ENCODE measurements around the gene UBTF. TPM values are rescaled to one million over a fixed set of nuclear protein-coding genes. Genes with fewer than 3 reads are reported as not detected.

UBTF gene
- total and polyA plus RNA-seq, 2 donors (not counting 1 experiment from before 2014, with no cell fraction given) = 43.1 to 179 TPM

DNA sequence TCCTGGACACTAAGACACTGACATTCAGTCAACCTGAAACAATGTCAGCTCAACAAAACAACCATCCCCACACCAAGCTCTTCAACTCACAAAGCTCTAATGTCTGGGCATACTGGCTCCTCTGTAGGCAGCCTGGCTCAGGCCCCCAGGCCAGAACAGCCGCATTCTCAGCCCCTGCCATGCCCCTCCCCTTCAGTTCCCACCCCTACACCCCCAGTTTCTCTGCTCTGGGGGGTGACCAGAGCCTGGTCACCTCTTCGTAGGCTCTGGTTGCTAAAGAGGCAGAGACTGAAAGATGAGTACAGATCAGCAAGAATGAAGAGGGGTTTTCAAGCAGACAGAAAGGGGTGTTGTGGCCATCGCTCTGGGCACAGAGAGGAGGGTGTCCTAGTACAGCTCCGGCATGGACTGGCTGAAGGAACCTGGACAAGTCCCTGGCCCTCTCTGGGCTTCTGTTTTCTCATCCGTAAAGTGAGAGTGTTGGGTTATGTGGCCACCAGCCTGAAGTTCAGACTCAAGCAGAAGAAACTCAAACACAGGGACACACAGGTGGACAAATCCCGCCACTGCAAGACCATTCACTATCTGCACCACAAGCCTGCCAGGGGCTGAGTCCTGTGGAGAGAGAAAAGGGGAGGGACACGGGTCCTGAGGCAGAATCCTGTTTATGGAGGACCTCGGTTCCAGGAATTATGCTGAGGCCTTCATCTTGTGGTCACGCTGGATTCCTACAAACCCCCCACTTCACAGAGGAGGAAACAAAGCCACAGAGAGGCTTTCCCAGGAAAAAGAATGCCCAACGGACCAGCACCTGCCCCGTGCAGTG, 49.4 kb upstream of the UBTF start:
- H3K27ac ChIP-seq (ENCODE audit: low read length in 2 of 2) = no peak overlapping the region
- no peak overlapping the region for H3K27ac Mint-ChIP-seq
- intact Hi-C loops (cut with micrococcal nuclease) = no loop called here
- H3K4me1 Mint-ChIP-seq = no peaks in the 10 kb centered on the region
- H4K20me1 ChIP-seq (ENCODE audit: control insufficient read depth, insufficient read depth, low read length, poor library complexity, severe bottlenecking) = no peaks in the 10 kb centered on the region
- no peaks in the 10 kb centered on the region for H3K79me2 ChIP-seq (ENCODE audit: control insufficient read depth, insufficient read depth, low read length)
- TF ChIP-seq EZH2 (IDR thresholded peaks at IDR 0.05; ENCODE audit: borderline replicate concordance, insufficient read depth, low read depth, low read length, poor library complexity, severe bottlenecking) = no peak
- TF ChIP-seq, protein P1, sequence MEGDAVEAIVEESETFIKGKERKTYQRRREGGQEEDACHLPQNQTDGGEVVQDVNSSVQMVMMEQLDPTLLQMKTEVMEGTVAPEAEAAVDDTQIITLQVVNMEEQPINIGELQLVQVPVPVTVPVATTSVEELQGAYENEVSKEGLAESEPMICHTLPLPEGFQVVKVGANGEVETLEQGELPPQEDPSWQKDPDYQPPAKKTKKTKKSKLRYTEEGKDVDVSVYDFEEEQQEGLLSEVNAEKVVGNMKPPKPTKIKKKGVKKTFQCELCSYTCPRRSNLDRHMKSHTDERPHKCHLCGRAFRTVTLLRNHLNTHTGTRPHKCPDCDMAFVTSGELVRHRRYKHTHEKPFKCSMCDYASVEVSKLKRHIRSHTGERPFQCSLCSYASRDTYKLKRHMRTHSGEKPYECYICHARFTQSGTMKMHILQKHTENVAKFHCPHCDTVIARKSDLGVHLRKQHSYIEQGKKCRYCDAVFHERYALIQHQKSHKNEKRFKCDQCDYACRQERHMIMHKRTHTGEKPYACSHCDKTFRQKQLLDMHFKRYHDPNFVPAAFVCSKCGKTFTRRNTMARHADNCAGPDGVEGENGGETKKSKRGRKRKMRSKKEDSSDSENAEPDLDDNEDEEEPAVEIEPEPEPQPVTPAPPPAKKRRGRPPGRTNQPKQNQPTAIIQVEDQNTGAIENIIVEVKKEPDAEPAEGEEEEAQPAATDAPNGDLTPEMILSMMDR (IDR thresholded peaks at IDR 0.05) = no peak
- ATAC-seq (ENCODE audit: low read depth) (no peak), DNase-seq (no peak)
- no peak overlapping the region for H3K4me3 Mint-ChIP-seq
- no peak overlapping the region for H2AFZ ChIP-seq (ENCODE audit: insufficient read depth, low read depth, low read length, poor library complexity, severe bottlenecking)
- no peaks in the 10 kb centered on the region for H3K9me3 Mint-ChIP-seq (ENCODE audit: insufficient read depth)
- POLR2A ChIA-PET = no interaction called here
- H3K27me3 ChIP-seq (replicated peaks in 1 of 4; ENCODE audit: control extremely low read depth in 1 of 4, control insufficient read depth in 3 of 4, insufficient read depth in 4 of 4, low read length in 3 of 4) = peaks cover 0 to 3% (median 0%) of the 10 kb centered on the region in 4 experiments
- H3K4me1 ChIP-seq (ENCODE audit: control insufficient read depth in 2 of 2, insufficient read depth in 2 of 2, low read length in 2 of 2) = no peaks in the 10 kb centered on the region
- no peaks in the 10 kb centered on the region for H3K36me3 ChIP-seq (replicated peaks in 1 of 2; ENCODE audit: control extremely low read depth in 1 of 2, control insufficient read depth in 1 of 2, extremely low read depth in 1 of 2, insufficient read depth in 2 of 2, low read length in 1 of 2)
- H3K9me3 ChIP-seq (ENCODE audit: control extremely low read depth in 1 of 3, control insufficient read depth in 2 of 3, insufficient read depth in 1 of 3, low read length in 2 of 3) = no peaks in the 10 kb centered on the region
- peaks cover 13% of the 10 kb centered on the region for H3K27me3 Mint-ChIP-seq
- H3K9ac ChIP-seq (ENCODE audit: low read length) = no peak overlapping the region
- WGBS (ENCODE audit: insufficient coverage) = 87% methylated on average over 7 of the region's 11 CpGs
- no peak overlapping the region for H3K4me3 ChIP-seq (ENCODE audit: control extremely low read depth in 1 of 5, extremely low read depth in 1 of 5, insufficient read depth in 1 of 5, low read depth in 2 of 5, low read length in 4 of 5)
- CTCF ChIA-PET = no interaction called here
- H3K4me2 ChIP-seq (replicated peaks; ENCODE audit: low read depth, low read length, poor library complexity, severe bottlenecking) = no peak overlapping the region

DNA sequence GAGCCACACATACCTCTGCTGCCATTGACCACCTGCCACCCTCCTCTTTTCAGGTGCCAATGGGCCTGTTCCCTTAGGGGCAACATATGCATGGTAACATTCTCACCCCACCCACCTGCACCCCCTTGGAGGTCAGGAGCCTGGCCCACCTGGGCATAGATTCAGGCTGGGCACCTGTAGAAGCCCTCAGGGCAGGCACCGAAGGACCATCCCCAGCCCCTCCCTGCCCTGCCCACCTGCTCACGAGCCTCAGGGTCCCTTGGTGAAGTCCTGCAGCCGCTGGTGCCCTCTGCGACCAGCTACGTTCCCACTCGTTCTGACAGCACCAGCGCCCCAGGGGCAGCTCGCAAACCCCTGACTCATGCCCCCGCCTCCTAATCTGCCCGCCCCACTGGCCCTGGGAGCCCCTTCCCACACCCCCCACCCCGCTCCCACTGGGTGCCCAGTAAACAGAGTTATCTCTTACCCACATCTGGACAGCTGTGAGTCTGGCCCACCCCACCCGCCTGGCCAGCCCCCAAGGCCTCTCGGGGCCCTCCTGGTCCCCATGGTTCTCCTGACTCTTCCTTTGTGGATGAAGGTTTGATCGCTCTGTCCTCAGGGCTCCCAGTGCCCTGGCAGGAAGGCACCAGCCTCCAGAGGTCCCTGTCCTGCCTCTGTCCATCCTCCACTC, 48.5 kb upstream of the UBTF start, which contains the start of gene SLC4A1:
Gene SLC4A1, minus strand, starts transcription at position 318 of the 673 bp plus-strand sequence. CDS start 5,269 bp downstream, outside the sequence.
- CTCF ChIA-PET = interaction anchor here (1.4 kb wide), 1 partner anchor 11 kb away, joined by 4 read pairs; no protein-coding TSS in a partner anchor
- no peaks in the 10 kb centered on the region for H3K79me2 ChIP-seq (ENCODE audit: control insufficient read depth, insufficient read depth, low read length)

More for the DNA sequence above, 48.5 kb upstream of the UBTF start, which contains the start of gene SLC4A1:
- H3K27me3 Mint-ChIP-seq = peaks cover 11% of the 10 kb centered on the region
- Histone ChIP-seq H3K36me3 (replicated peaks in 1 of 2; ENCODE audit: control extremely low read depth in 1 of 2, control insufficient read depth in 1 of 2, extremely low read depth in 1 of 2, insufficient read depth in 2 of 2, low read length in 1 of 2) (no peaks in the 10 kb centered on the region), H3K27me3 (replicated peaks in 1 of 4; ENCODE audit: control extremely low read depth in 1 of 4, control insufficient read depth in 3 of 4, insufficient read depth in 4 of 4, low read length in 3 of 4) (peaks cover 0 to 3% (median 0%) of the 10 kb centered on the region in 4 experiments), H3K4me1 (ENCODE audit: control insufficient read depth in 2 of 2, insufficient read depth in 2 of 2, low read length in 2 of 2) (no peaks in the 10 kb centered on the region), H3K9me3 (ENCODE audit: control extremely low read depth in 1 of 3, control insufficient read depth in 2 of 3, insufficient read depth in 1 of 3, low read length in 2 of 3) (no peaks in the 10 kb centered on the region), H3K4me2 (replicated peaks; ENCODE audit: low read depth, low read length, poor library complexity, severe bottlenecking) (no peak within 1 kb of the TSS), H2AFZ (ENCODE audit: insufficient read depth, low read depth, low read length, poor library complexity, severe bottlenecking) (no peak within 1 kb of the TSS), H3K9ac (ENCODE audit: low read length) (no peak within 1 kb of the TSS), H4K20me1 (ENCODE audit: control insufficient read depth, insufficient read depth, low read length, poor library complexity, severe bottlenecking) (no peaks in the 10 kb centered on the region), H3K27ac (ENCODE audit: low read length in 2 of 2) (no peak within 1 kb of the TSS), H3K4me3 (ENCODE audit: control extremely low read depth in 1 of 5, extremely low read depth in 1 of 5, insufficient read depth in 1 of 5, low read depth in 2 of 5, low read length in 4 of 5) (no peak within 1 kb of the TSS)
- ATAC-seq (ENCODE audit: low read depth) (no peak), DNase-seq (no peak)
- intact Hi-C loops (cut with micrococcal nuclease) = no loop called here
- no peaks in the 10 kb centered on the region for H3K9me3 Mint-ChIP-seq (ENCODE audit: insufficient read depth)
- POLR2A ChIA-PET = no interaction called here
- H3K4me1 Mint-ChIP-seq = no peaks in the 10 kb centered on the region
- no peak for TF ChIP-seq EZH2 (IDR thresholded peaks at IDR 0.05; ENCODE audit: borderline replicate concordance, insufficient read depth, low read depth, low read length, poor library complexity, severe bottlenecking)
- TF ChIP-seq, protein P1 (IDR thresholded peaks at IDR 0.05) = no peak
- no peak within 1 kb of the TSS for H3K4me3 Mint-ChIP-seq
- WGBS (ENCODE audit: insufficient coverage) = 78% methylated on average over 13 of the region's 14 CpGs
- no peak within 1 kb of the TSS for H3K27ac Mint-ChIP-seq

Data from B cell (primary cell).